Activated CD8-positive, alpha-beta T cell treated with anti-CD3 and anti-CD28 coated beads, Interleukin-2, amount 10 ng/mL, durations not matched to agents 7 days and 5 days (primary cell): Measurements from ENCODE around the gene USP48. TPM values are rescaled to one million over a fixed set of nuclear protein-coding genes. Genes with fewer than 3 reads are reported as not detected.
"Not testable (repeated sequence)": the region's sequence is repeated elsewhere in the genome, so short reads cannot be mapped to it uniquely, and the experiment has no call there.

ENCODE experiments used
- ATAC-seq: fragments of 150-1000 bp; cut with Tn5 transposase; one replicate; pipeline ENCODE4 v1.10.0; 2021; ENCODE audit warnings: moderate library complexity
- CTCF ChIA-PET: fragments of 350-600 bp; sonication (Branson Sonifier 250); formaldehyde crosslinking; loops from one replicate; lab custom pipeline; 2021; ENCODE audit warnings: antibody characterized with exemption; lab: Charles Lee
- POLR2A ChIA-PET: fragments of 350-600 bp; sonication (Branson Sonifier 250); formaldehyde crosslinking; loops from one replicate; lab custom pipeline; 2021; ENCODE audit warnings: antibody characterized with exemption; lab: Charles Lee
- DNase-seq: peaks from one replicate; pipeline ENCODE4 v3.0.0-alpha.2; 2020
- H3K27ac Mint-ChIP-seq: one replicate; pipeline ENCODE4 v1.8.0; 2021; ENCODE audit warnings: mild to moderate bottlenecking, mixed read lengths
- H3K27me3 Mint-ChIP-seq: one replicate; pipeline ENCODE4 v1.8.0; 2021; ENCODE audit warnings: low read depth, mixed read lengths
- H3K36me3 Mint-ChIP-seq: one replicate; pipeline ENCODE4 v1.8.0; 2021; ENCODE audit warnings: low read depth, mixed read lengths
- H3K4me1 Mint-ChIP-seq: one replicate; pipeline ENCODE4 v1.8.0; 2021; ENCODE audit warnings: low read depth, mixed read lengths
- H3K4me3 Mint-ChIP-seq: one replicate; pipeline ENCODE4 v1.8.0; 2021; ENCODE audit warnings: mild to moderate bottlenecking, mixed read lengths
- H3K9me3 Mint-ChIP-seq: one replicate; pipeline ENCODE4 v1.8.0; 2022; ENCODE audit warnings: mixed read lengths; ENCODE audit not compliant: insufficient read depth
- total RNA-seq, 2 experiments: library from RNA; stranded (reverse); gene quantifications; one replicate each; pipeline ENCODE4 v1.2.3, GENCODE V29; 2021

Gene USP48
- total RNA-seq, 2 experiments from 2014 or later = 71.3 to 74.9 TPM

DNA sequence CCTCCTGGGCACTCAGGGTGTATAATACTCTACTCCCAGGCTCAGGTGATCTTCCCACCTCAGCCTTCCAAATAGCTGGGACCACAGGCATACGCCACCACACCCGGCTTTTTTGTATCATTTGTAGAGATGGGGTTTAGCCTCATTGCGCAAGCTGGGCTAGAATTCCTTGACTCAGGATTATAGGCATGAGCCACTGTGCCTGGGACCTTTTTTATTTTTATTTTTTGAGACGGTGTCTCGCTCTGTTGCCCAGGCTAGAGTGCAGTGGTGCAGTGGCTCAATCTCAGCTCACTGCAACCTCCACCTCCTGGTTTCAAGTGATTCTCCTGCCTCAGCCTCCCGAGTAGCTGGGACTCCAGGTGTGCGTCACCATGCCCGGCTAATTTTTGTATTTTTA, 15.8 kb downstream of the USP48 start:
- ATAC-seq, H3K4me3 Mint-ChIP-seq, DNase-seq, H3K27me3 Mint-ChIP-seq, H3K9me3 Mint-ChIP-seq, CTCF ChIA-PET, H3K27ac Mint-ChIP-seq: not testable (repeated sequence)
- H3K4me1 Mint-ChIP-seq = peaks cover 58% of the 10 kb centered on the region
- POLR2A ChIA-PET = interaction anchor here (0.6 to 1.8 kb wide), 2 partner anchors 15 to 136 kb away, joined by 3 to 7 read pairs; partner anchors contain the start of gene USP48
- peaks cover 23% of the 10 kb centered on the region for H3K36me3 Mint-ChIP-seq

DNA sequence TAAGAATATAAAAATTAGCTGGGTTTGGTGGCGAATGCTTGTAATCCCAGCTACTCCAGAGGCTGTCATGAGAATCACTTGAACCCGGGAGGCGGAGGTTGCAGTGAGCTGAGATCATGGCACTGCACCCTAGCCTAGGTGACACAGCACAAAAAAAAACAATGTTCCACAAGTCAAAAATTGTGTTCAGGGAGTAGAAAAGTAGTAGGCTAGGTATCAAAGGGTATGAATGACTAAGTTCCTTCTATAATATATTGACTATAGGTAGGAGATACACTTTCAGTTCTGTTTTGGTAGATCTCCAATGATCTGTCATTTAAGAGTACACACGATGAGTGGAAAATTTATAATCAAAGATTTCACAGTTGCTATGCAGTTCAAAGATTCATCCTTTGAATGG, 16.7 kb downstream of the USP48 start:
- H3K27ac Mint-ChIP-seq = no peak overlapping the region
- ChIA-PET CTCF (no interaction called here), POLR2A (interaction anchor here (1.8 kb wide), 1 partner anchor 16 kb away, joined by 7 read pairs; the partner anchor contains the start of gene USP48)
- ATAC-seq = no peak
- H3K27me3 Mint-ChIP-seq = no peaks in the 10 kb centered on the region
- DNase-seq = no peak
- H3K4me3 Mint-ChIP-seq = no peak overlapping the region
- peaks cover 22% of the 10 kb centered on the region for H3K36me3 Mint-ChIP-seq
- H3K9me3 Mint-ChIP-seq = no peaks in the 10 kb centered on the region
- peaks cover 56% of the 10 kb centered on the region for H3K4me1 Mint-ChIP-seq

DNA sequence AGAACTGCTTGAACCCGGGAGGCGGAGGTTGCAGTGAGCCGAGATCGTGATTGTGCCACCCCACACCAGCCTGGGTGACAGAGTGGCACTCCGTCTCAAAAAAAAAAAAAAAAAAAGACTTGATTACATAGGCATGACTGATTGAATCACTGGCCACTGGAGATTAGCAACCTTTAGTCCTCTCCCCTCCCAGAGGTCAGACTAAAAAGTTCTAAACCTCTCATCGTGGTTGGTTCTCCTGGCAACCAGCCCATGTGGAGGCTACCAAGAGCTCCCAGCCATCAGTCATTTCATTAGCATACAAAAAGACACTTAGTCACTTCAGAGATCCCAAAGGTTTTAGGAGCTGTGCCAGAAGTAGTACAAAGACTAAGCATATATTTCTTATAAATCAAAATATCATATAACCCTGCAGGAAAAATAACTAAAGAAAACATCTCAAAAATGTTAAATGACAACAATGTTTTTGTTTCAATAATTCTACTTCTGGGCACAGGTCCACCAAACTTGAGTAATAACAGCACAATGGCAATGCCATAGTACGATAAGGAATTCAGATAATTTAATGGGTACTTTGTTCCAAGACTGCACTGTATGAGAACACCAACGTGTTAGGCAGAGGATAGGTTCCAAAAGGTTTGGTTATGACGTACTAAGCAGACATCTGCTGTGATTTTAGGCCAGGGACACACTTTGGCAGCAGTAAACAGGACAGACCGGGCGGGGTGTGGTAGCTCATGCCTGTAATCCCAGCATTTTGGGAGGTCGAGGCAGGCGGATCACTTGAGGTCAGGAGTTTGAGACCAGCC, 18.1 kb downstream of the USP48 start:
- Mint-ChIP-seq H3K4me1 (peaks cover 55% of the 10 kb centered on the region), H3K4me3 (no peak overlapping the region), H3K36me3 (peaks cover 17% of the 10 kb centered on the region), H3K9me3 (no peaks in the 10 kb centered on the region), H3K27me3 (no peaks in the 10 kb centered on the region), H3K27ac (no peak overlapping the region)
- DNase-seq (no peak), ATAC-seq (no peak)
- CTCF ChIA-PET = interaction anchor here (0.9 kb wide), 1 partner anchor 17 kb away, joined by 6 read pairs; no protein-coding TSS in a partner anchor
- POLR2A ChIA-PET = no interaction called here

DNA sequence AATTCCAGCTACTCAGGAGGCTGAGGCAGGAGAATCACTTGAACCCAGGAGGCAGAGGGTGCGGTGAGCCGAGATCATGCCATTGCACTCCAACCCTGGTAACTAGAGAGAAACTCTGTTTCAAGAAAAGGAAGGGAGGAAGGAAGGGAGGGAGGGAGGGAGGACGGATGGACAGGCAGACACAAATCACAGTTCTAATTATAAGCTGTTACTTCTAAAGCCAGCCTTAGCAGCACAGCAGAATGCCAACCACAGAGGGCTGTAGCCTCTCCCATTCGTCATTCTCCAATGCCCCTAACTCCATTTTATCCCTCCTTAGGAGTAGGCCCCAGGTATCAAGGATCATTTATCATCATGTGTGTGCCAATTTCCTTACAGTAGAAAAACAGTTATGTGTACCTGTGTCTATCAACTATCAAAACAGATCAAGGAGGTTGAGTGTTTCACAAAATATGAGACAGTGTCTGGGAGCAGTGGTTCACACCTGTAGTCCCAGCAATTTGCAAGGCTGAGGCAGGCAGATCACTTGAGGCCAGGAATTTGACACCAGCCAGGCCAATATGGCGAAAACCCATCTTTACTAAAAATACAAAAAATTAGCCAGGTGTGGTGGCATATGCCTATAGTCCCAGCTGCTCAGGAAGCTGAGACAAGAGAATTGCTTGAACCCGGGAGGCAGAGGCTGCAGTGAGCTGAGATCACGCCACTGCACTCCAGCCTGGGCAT, 19.1 kb downstream of the USP48 start:
- Mint-ChIP-seq H3K27me3 (no peaks in the 10 kb centered on the region), H3K9me3 (no peaks in the 10 kb centered on the region), H3K4me1 (peaks cover 51% of the 10 kb centered on the region), H3K27ac (no peak overlapping the region), H3K36me3 (peaks cover 12% of the 10 kb centered on the region), H3K4me3 (no peak overlapping the region)
- ChIA-PET POLR2A (no interaction called here), CTCF (no interaction called here)
- ATAC-seq = no peak
- no peak for DNase-seq

DNA sequence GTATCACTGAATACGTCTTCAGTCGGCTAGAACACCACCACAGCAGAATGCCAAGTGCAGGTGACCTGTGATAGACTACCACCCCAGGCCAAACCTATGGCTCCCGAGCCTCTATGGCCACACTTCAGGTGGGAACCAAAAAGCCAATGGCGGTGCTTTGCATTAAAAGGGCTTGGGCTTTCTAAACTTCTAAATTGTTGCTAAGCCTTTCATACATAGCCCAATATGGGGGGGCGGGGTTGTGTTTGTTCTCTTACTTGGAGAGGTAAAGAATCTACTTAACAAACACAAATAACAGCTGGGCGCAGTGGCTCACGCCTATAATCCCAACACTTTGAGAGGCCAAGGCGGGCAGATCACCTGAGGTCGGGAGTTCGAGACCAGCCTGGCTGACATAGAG, 19.7 kb downstream of the USP48 start:
- no peak overlapping the region for H3K4me3 Mint-ChIP-seq

DNA sequence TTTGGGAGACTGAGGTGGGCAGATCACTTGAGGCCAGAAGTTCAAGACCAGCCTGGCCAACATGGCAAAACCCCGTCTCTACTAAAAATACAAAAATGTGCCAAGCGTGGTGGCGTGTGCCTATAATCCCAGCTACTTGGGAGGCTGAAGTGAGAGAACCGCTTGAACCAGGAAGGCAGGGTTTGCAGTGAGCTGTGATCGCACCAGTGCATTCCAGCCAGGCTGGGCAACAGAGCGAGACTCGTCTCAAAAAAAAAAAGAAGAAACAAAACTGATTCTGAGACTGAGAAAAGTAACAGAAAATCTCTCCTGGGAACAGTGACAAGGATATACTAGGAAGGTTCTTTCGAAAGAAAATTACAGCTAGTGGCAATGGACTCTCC, 20.9 kb downstream of the USP48 start:
- H3K36me3 Mint-ChIP-seq = peaks cover 10% of the 10 kb centered on the region
- H3K27me3 Mint-ChIP-seq = no peaks in the 10 kb centered on the region
- CTCF ChIA-PET = interaction anchor here (0.6 to 1.7 kb wide), 2 partner anchors 20 to 76 kb away, joined by 3 to 8 read pairs; partner anchors contain the start of gene USP48
- ATAC-seq = no peak
- H3K27ac Mint-ChIP-seq = no peak overlapping the region
- H3K4me3 Mint-ChIP-seq = no peak overlapping the region
- no peak for DNase-seq
- POLR2A ChIA-PET = interaction anchor here (1.1 kb wide), 1 partner anchor 21 kb away, joined by 9 read pairs; the partner anchor contains the start of gene USP48
- no peaks in the 10 kb centered on the region for H3K9me3 Mint-ChIP-seq
- H3K4me1 Mint-ChIP-seq = peaks cover 37% of the 10 kb centered on the region

More for the DNA sequence above, 19.7 kb downstream of the USP48 start:
- CTCF ChIA-PET = no interaction called here
- POLR2A ChIA-PET = no interaction called here
- Mint-ChIP-seq H3K27ac (no peak overlapping the region), H3K27me3 (no peaks in the 10 kb centered on the region), H3K36me3 (peaks cover 7% of the 10 kb centered on the region), H3K4me1 (peaks cover 45% of the 10 kb centered on the region), H3K9me3 (no peaks in the 10 kb centered on the region)
- DNase-seq = no peak
- no peak for ATAC-seq

DNA sequence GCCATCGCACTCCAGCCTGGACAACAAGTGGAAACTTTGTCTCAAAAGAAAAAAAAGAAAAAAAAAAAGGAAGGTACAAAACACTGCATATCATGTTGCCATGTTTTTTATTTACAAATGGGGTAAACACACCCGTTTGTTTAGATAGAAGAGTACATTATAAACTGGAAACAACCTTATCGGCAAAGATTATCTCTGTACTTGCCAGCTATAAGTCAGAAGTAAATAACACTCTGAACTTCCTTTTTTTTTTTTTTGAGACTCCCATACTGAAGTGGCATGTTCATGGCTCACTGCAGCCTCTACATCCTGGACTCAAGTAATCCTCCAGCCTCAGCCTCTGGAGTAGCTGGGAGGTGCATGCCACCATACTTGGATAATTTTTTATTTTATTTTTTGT, 21.9 kb downstream of the USP48 start:
- ChIA-PET POLR2A (interaction anchor here (1.1 kb wide), 1 partner anchor 21 kb away, joined by 9 read pairs; the partner anchor contains the start of gene USP48), CTCF (interaction anchor here (1.7 kb wide), 1 partner anchor 21 kb away, joined by 8 read pairs; the partner anchor contains the start of gene USP48)
- peaks cover 15% of the 10 kb centered on the region for H3K36me3 Mint-ChIP-seq
- DNase-seq (no peak), ATAC-seq (no peak)
- no peak overlapping the region for H3K4me3 Mint-ChIP-seq
- peaks cover 32% of the 10 kb centered on the region for H3K4me1 Mint-ChIP-seq
- H3K9me3 Mint-ChIP-seq = no peaks in the 10 kb centered on the region
- no peak overlapping the region for H3K27ac Mint-ChIP-seq
- no peaks in the 10 kb centered on the region for H3K27me3 Mint-ChIP-seq

DNA sequence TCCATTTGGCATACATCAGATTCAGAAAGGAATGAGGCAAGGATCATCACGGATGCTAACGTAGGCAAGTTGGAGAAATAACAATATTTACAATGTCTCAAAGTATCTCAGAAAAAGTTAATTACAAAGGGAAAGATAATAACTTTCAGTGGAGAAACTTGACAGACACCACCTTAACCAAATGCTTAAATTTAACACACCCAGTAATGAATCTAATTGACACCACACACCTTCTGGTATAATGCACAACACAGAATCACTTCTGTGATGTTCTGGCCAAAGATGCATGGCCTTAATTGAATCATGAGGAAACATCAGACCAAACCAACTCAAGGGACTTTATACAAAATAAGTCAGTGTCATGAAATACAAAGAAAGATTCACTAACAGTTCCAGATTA, 23.1 kb downstream of the USP48 start:
- ChIA-PET POLR2A (no interaction called here), CTCF (no interaction called here)
- DNase-seq (no peak), ATAC-seq (no peak)
- Mint-ChIP-seq H3K4me3 (no peak overlapping the region), H3K27me3 (no peaks in the 10 kb centered on the region), H3K36me3 (peaks cover 12% of the 10 kb centered on the region), H3K4me1 (peaks cover 21% of the 10 kb centered on the region), H3K9me3 (no peaks in the 10 kb centered on the region), H3K27ac (no peak overlapping the region)

DNA sequence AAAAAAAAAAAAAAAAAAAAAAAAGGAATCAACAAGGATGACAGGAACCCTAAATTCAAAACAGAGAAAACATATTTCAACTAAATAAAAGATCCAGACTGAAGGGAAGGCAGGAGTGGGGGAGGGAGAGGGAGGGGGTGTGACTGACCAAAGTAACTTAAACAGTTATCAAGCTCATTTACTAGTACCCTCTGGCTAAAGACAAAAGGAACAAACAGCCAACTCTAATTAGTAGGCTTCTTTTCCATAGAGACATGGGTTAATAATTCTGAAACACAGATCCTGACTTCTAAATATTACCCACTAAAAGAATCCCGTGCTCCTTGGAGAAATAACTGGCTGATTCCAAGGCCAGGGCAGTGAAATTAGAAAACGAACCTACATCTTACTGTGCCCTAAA, 23.8 kb downstream of the USP48 start:
- Mint-ChIP-seq H3K9me3 (no peaks in the 10 kb centered on the region), H3K27me3 (no peaks in the 10 kb centered on the region), H3K36me3 (peaks cover 17% of the 10 kb centered on the region), H3K27ac (no peak overlapping the region), H3K4me3 (no peak overlapping the region), H3K4me1 (peaks cover 19% of the 10 kb centered on the region)
- ATAC-seq (no peak), DNase-seq (no peak)
- ChIA-PET CTCF (no interaction called here), POLR2A (no interaction called here)

DNA sequence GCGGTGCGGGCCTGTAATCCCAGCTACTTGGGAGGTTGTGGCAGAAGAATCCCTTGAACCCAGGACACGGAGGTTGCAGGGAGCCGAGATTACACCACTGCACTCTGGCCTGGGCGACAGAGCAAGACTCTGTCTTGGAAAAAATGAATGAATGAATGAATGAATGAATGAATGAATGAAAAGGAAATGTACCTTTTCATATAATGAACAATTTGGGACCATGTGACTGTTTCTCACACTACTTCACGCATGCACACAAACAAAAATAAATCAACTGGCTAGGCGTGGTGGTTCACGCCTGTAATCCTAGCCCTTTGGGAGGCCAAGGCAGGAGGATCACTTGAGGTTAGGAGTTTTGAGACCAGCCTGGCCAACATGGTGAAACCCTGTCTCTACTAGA, 24.3 kb downstream of the USP48 start:
- CTCF ChIA-PET = no interaction called here
- Mint-ChIP-seq H3K4me1 (peaks cover 19% of the 10 kb centered on the region), H3K9me3 (no peaks in the 10 kb centered on the region), H3K27ac (no peak overlapping the region), H3K4me3 (no peak overlapping the region), H3K27me3 (no peaks in the 10 kb centered on the region), H3K36me3 (peaks cover 21% of the 10 kb centered on the region)
- POLR2A ChIA-PET = no interaction called here
- ATAC-seq = no peak
- no peak for DNase-seq

DNA sequence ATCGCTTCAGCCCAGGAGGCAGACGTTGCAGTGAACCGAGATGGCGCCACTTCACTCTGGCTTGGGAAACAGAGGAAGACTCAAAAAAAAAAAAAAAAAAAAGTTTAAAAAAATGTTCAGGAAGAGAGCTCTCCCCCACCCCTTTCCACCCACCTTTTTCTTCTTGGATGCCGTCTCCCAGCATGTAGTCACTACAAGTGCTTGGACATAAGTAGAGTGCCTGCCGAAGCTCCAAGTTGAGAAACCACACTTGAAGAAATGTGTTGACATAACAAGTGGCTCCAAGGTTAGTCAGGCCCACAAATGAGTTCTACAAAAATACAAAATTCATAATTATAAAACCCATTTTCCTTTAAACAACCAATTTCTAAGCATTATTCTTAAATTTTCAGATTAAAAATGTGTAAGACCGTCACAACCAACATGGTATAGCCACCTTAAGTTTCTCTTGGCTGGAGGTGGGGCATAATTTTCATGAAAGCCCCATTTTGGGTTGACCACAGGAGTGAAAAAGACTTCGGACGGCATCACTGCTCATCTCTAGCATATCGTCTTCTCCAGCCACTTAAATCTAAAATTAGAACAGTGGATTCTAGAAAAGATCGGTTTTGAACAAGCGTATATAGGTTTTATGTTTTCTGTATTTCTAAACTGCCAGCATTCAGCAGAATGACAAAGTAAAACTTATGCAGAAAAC, 26.4 kb downstream of the USP48 start:
- Mint-ChIP-seq H3K4me1 (peaks cover 9% of the 10 kb centered on the region), H3K27me3 (no peaks in the 10 kb centered on the region), H3K27ac (no peak overlapping the region), H3K4me3 (no peak overlapping the region), H3K9me3 (no peaks in the 10 kb centered on the region), H3K36me3 (peaks cover 31% of the 10 kb centered on the region)
- DNase-seq (no peak), ATAC-seq (no peak)
- ChIA-PET POLR2A (interaction anchor here (0.6 kb wide), 1 partner anchor 1438 kb away, joined by 3 read pairs; no protein-coding TSS in a partner anchor), CTCF (no interaction called here)
